Peyer's patch (tissue), 4 donors: Measurements from ENCODE around the gene CHAD. TPM values are rescaled to one million over a fixed set of nuclear protein-coding genes. Genes with fewer than 3 reads are reported as not detected.

Experiments
- DNase-seq, 3 donors: peaks; one replicate each; pipeline ENCODE4 v3.0.0-alpha.2; 2017 to 2019
- H3K27ac ChIP-seq, 4 donors: fragments of 200-600 bp; sonication (generic); one replicate each; pipeline ENCODE4 v1.5.1; 2016 to 2019
- H3K27me3 ChIP-seq, 2 donors: fragments of 200-600 bp; sonication (generic); one replicate each; pipeline ENCODE4 v1.5.1; 2019
- H3K36me3 ChIP-seq, 3 donors: fragments of 200-600 bp; sonication (generic); one replicate each; pipeline ENCODE4 v1.5.1; 2016 to 2019
- H3K4me1 ChIP-seq, 4 donors: fragments of 200-600 bp; sonication (generic); one replicate each; pipeline ENCODE4 v1.5.1; 2016 to 2019
- H3K4me3 ChIP-seq, 4 donors: fragments of 200-600 bp; sonication (generic); 1 replicate in 3 of 4; 2 replicates in 1 of 4; pipeline ENCODE4 v1.5.1; 2016 to 2019; ENCODE audit warnings: mild to moderate bottlenecking in 1 of 4
- H3K9me3 ChIP-seq, 4 donors: fragments of 200-600 bp; sonication (generic); one replicate each; pipeline ENCODE4 v1.5.1; 2016 to 2019; ENCODE audit warnings: mild to moderate bottlenecking in 1 of 4
- POLR2A ChIP-seq, 2 donors: fragments of 450-650 bp; IDR thresholded peaks; one replicate each; pipeline ENCODE4 v1.5.1; 2017; ENCODE audit warnings: antibody characterized with exemption in 2 of 2, mild to moderate bottlenecking in 2 of 2, moderate library complexity in 2 of 2
- total RNA-seq, 4 donors: library from RNA; depleted of rRNA; stranded (reverse); fragments of >200 nt; gene quantifications; one replicate each; pipeline ENCODE4 v1.1.0, GENCODE V29; 2016
- TF ChIP-seq, protein P1 (sequence below), 6 experiments: fragments of 450-650 bp in 4 of 6; fragments of 200-600 bp in 2 of 6; sonication (generic) in 1 of 6; IDR thresholded peaks; one replicate each; pipeline ENCODE4 v1.5.1; 2017 to 2019; ENCODE audit warnings: antibody characterized with exemption in 6 of 6, mild to moderate bottlenecking in 3 of 6, moderate library complexity in 1 of 6

CHAD gene
- total RNA-seq, 4 donors from 2014 or later, result 7.4 to 24.6 (median 14.7) TPM

DNA sequence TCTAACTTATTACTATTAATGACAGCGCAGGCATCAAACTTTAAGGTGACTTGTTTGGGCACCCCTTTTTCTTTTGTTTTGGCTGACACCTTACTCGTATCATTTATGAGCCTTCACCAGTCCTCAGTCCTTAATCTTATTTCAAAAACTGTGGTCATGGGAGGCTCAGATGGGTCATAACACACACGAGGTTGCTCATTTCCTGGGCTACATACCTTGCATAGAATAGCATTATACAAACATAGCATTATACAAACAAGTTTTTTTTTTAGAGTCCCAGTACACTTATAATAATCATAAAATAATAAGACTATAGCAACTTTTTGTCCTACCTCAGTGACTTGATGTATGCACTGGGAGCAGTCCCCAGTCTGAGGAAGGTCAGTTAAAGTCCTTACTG is 53.9 kb downstream of the CHAD start:
- Histone ChIP-seq H3K4me1 (no peaks in the 10 kb centered on the region), H3K9me3 (no peaks in the 10 kb centered on the region), H3K36me3 (no peaks in the 10 kb centered on the region), H3K27ac (no peak overlapping the region), H3K4me3 (no peak overlapping the region), H3K27me3 (no peaks in the 10 kb centered on the region)
- TF ChIP-seq, protein P1, sequence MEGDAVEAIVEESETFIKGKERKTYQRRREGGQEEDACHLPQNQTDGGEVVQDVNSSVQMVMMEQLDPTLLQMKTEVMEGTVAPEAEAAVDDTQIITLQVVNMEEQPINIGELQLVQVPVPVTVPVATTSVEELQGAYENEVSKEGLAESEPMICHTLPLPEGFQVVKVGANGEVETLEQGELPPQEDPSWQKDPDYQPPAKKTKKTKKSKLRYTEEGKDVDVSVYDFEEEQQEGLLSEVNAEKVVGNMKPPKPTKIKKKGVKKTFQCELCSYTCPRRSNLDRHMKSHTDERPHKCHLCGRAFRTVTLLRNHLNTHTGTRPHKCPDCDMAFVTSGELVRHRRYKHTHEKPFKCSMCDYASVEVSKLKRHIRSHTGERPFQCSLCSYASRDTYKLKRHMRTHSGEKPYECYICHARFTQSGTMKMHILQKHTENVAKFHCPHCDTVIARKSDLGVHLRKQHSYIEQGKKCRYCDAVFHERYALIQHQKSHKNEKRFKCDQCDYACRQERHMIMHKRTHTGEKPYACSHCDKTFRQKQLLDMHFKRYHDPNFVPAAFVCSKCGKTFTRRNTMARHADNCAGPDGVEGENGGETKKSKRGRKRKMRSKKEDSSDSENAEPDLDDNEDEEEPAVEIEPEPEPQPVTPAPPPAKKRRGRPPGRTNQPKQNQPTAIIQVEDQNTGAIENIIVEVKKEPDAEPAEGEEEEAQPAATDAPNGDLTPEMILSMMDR (IDR thresholded peaks at IDR 0.05), result no peak
- TF ChIP-seq POLR2A (IDR thresholded peaks at IDR 0.05), result no peak
- DNase-seq, result no peak

Other genes with a start within 250 kb of the CHAD start
- gene TMEM92, start 194.4 kb downstream of the CHAD start, total RNA-seq, result 10 to 100 TPM in 3 of 4 donors, under 1 TPM in 1; 0.83 to 86.0 (median 50.6) TPM
- 10 to 100 TPM; 17.7 to 41.3 (median 27.1) TPM for gene XYLT2, start 122.8 kb downstream of the CHAD start, total RNA-seq
- gene MRPL27, start 95.7 kb downstream of the CHAD start, total RNA-seq, result 10 to 100 TPM; 14.0 to 72.8 (median 64.4) TPM
- gene EME1, start 95.7 kb downstream of the CHAD start, total RNA-seq, result 10 to 100 TPM in 1 of 4 donors, 1 to 10 TPM in 2, under 1 TPM in 1; 0.53 to 23.1 (median 1.9) TPM
- 10 to 100 TPM; 57.0 to 89.1 (median 73.2) TPM for gene LRRC59, start 71.4 kb downstream of the CHAD start, total RNA-seq
- gene ACSF2, start 42.7 kb downstream of the CHAD start, total RNA-seq, result 100 to 1,000 TPM; 143 to 278 (median 189) TPM
- 10 to 100 TPM; 24.3 to 53.4 (median 39.5) TPM for gene RSAD1, start 10.0 kb upstream of the CHAD start, total RNA-seq
- gene MYCBPAP, start 39.6 kb upstream of the CHAD start, total RNA-seq, result 1 to 10 TPM in 1 of 4 donors, under 1 TPM in 1, not detected in 2; 0.53 to 1.1 TPM
- gene EPN3, start 63.9 kb upstream of the CHAD start, total RNA-seq, result 10 to 100 TPM in 2 of 4 donors, 1 to 10 TPM in 2; 3.0 to 17.3 (median 13.0) TPM
- 100 to 1,000 TPM in 3 of 4 donors, 10 to 100 TPM in 1; 75.1 to 125 (median 110) TPM for gene SPATA20, start 78.3 kb upstream of the CHAD start, total RNA-seq
- gene CACNA1G, start 91.8 kb upstream of the CHAD start, total RNA-seq, result not detected
- gene ABCC3, start 166.0 kb upstream of the CHAD start, total RNA-seq, result 100 to 1,000 TPM; 190 to 683 (median 305) TPM
- 10 to 100 TPM; 18.2 to 24.7 (median 21.4) TPM for gene ANKRD40, start 239.0 kb upstream of the CHAD start, total RNA-seq